ENCODE measurements around the gene ADAMTS1. TPM values are rescaled to one million over a fixed set of nuclear protein-coding genes. Genes with fewer than 3 reads are reported as not detected.
A peak's percentile ranks its signal among the peaks of the same experiment; 100 is the strongest.

ADAMTS1 gene
- total RNA-seq, 6 experiments from 2014 or later: 2.7 to 38.1 (median 9.6) TPM

GRCh38 chr21:26833011-26833410 is 12.2 kb downstream of the ADAMTS1 start:
- Histone ChIP-seq H3K9me3 (no peaks in the 10 kb centered on the region), H3K36me3 (peaks cover 0 to 6% (median 2%) of the 10 kb centered on the region in 4 donors), H3K4me3 (no peak overlapping the region), H3K4me1 (no peaks in the 10 kb centered on the region), H3K27me3 (no peaks in the 10 kb centered on the region), H3K27ac (no peak overlapping the region)
- no CpG with 5 or more reads among the region's 4 CpGs for WGBS (ENCODE audit: insufficient coverage, low coverage, low lambda C conversion rate, missing lambda C conversion rate)
- DNase-seq (no peak), ATAC-seq (peak in 1 of 4 donors; percentile 13)
- no peak for TF ChIP-seq POLR2A (IDR thresholded peaks at IDR 0.05)
- TF ChIP-seq CTCF (IDR thresholded peaks at IDR 0.05): no peak
- intact Hi-C loops (cut with DNase I): no loop called here

- Histone ChIP-seq H3K27me3 (no peaks in the 10 kb centered on the region), H3K36me3 (peaks cover 0 to 2% (median under 1%) of the 10 kb centered on the region in 4 donors), H3K27ac (no peak overlapping the region), H3K4me3 (no peak overlapping the region), H3K9me3 (no peaks in the 10 kb centered on the region), H3K4me1 (no peaks in the 10 kb centered on the region)
- no peak for DNase-seq
- TF ChIP-seq CTCF (IDR thresholded peaks at IDR 0.05) (no peak), POLR2A (IDR thresholded peaks at IDR 0.05) (no peak)
- WGBS (ENCODE audit: insufficient coverage, low coverage, low lambda C conversion rate, missing lambda C conversion rate): 45% methylated on average over 4 of the region's 11 CpGs
- intact Hi-C loops (cut with DNase I): no loop called here
- no peak for ATAC-seq
Measured at GRCh38 chr21:26832546-26832945, 12.7 kb downstream of the ADAMTS1 start.

GRCh38 chr21:26826801-26827200 is 18.4 kb downstream of the ADAMTS1 start:
- 84% methylated on average over 4 of the region's 4 CpGs for WGBS (ENCODE audit: insufficient coverage, low coverage, low lambda C conversion rate, missing lambda C conversion rate)
- no peak for ATAC-seq
- intact Hi-C loops (cut with DNase I): no loop called here

GRCh38 chr21:26820509-26820908 is 24.7 kb downstream of the ADAMTS1 start:
- H3K4me3 ChIP-seq: no peak overlapping the region
- TF ChIP-seq POLR2A (IDR thresholded peaks at IDR 0.05) (no peak), CTCF (IDR thresholded peaks at IDR 0.05) (no peak)
- no peaks in the 10 kb centered on the region for H3K36me3 ChIP-seq
- no peaks in the 10 kb centered on the region for H3K9me3 ChIP-seq
- ATAC-seq (no peak), DNase-seq (no peak)
- WGBS (ENCODE audit: insufficient coverage, low coverage, low lambda C conversion rate, missing lambda C conversion rate): 39% methylated on average over 4 of the region's 4 CpGs
- H3K27ac ChIP-seq: no peak overlapping the region
- intact Hi-C loops (cut with DNase I): no loop called here
- H3K27me3 ChIP-seq: no peaks in the 10 kb centered on the region
- H3K4me1 ChIP-seq: no peaks in the 10 kb centered on the region

More at GRCh38 chr21:26826801-26827200, 18.4 kb downstream of the ADAMTS1 start:
- H3K9me3 ChIP-seq: no peaks in the 10 kb centered on the region
- no peaks in the 10 kb centered on the region for H3K36me3 ChIP-seq
- no peak for TF ChIP-seq CTCF (IDR thresholded peaks at IDR 0.05)
- no peak for TF ChIP-seq POLR2A (IDR thresholded peaks at IDR 0.05)
- H3K27ac ChIP-seq: no peak overlapping the region
- DNase-seq: no peak
- H3K4me3 ChIP-seq: no peak overlapping the region
- no peaks in the 10 kb centered on the region for H3K4me1 ChIP-seq
- H3K27me3 ChIP-seq: no peaks in the 10 kb centered on the region

All from right lobe of liver (tissue), 6 donors.